CD14-positive monocyte (primary cell): ENCODE data around the gene MTMR3. TPM values are rescaled to one million over a fixed set of nuclear protein-coding genes. Genes with fewer than 3 reads are reported as not detected.
A peak's percentile ranks its signal among the peaks of the same experiment; 100 is the strongest.

Experiments
- DNase-seq, 3 donors: peaks; one replicate each; pipeline ENCODE4 v3.0.0-alpha.2; 2011 to 2022
- H2AFZ ChIP-seq: 2 replicates; pipeline ENCODE4 v1.6.0; 2012; ENCODE audit warnings: mild to moderate bottlenecking, low read depth, low read length, inconsistent platforms; ENCODE audit not compliant: insufficient read depth, poor library complexity, severe bottlenecking
- H3K27ac ChIP-seq, 2 donors: 1 replicate in 1 of 2; 2 replicates in 1 of 2; pipeline ENCODE4 v1.5.1; 2012 to 2013; ENCODE audit warnings: low read length in 2 of 2, control low read depth in 1 of 2, inconsistent platforms in 1 of 2, low read depth in 1 of 2, mild to moderate bottlenecking in 1 of 2
- H3K27me3 ChIP-seq, 2 donors: one replicate each; pipeline versions ENCODE4 v1.6.0 to v1.6.1; 2011 to 2013; ENCODE audit warnings: low read length in 2 of 2; ENCODE audit not compliant: control insufficient read depth in 2 of 2, insufficient read depth in 2 of 2
- H3K36me3 ChIP-seq, 2 donors: replicated peaks in 1 of 2; 1 replicate in 1 of 2; 2 replicates in 1 of 2; pipeline versions ENCODE4 v1.5.1 to v1.6.1; 2012 to 2013; ENCODE audit warnings: low read length in 2 of 2, control low read depth in 1 of 2, inconsistent platforms in 1 of 2, mild to moderate bottlenecking in 1 of 2; ENCODE audit not compliant: insufficient read depth in 2 of 2, control insufficient read depth in 1 of 2
- H3K4me1 ChIP-seq, 2 donors: 1 replicate in 1 of 2; 2 replicates in 1 of 2; pipeline versions ENCODE4 v1.5.1 to v1.6.1; 2012 to 2013; ENCODE audit warnings: low read length in 2 of 2, control low read depth in 1 of 2, inconsistent platforms in 1 of 2, mild to moderate bottlenecking in 1 of 2, moderate library complexity in 1 of 2; ENCODE audit not compliant: insufficient read depth in 2 of 2, control insufficient read depth in 1 of 2
- H3K4me2 ChIP-seq: replicated peaks from 2 replicates; pipeline ENCODE3; 2012; ENCODE audit warnings: low read length, moderate library complexity, mild to moderate bottlenecking; ENCODE audit not compliant: poor library complexity, severe bottlenecking; ENCODE audit errors: extremely low read depth
- H3K4me3 ChIP-seq, 3 experiments: fragments of 200-600 bp in 1 of 3; sonication (generic) in 1 of 3; replicated peaks in 1 of 3; 1 replicate in 2 of 3; 2 replicates in 1 of 3; pipeline ENCODE4 v1.5.1; 2011 to 2013; ENCODE audit warnings: low read length in 3 of 3, mild to moderate bottlenecking in 3 of 3, control low read depth in 2 of 3, low read depth in 2 of 3, inconsistent platforms in 1 of 3, moderate library complexity in 1 of 3
- H3K79me2 ChIP-seq: 2 replicates; pipeline ENCODE4 v1.6.0; 2012; ENCODE audit warnings: mild to moderate bottlenecking, control low read depth, inconsistent platforms, low read length, moderate library complexity; ENCODE audit not compliant: insufficient read depth
- H3K9ac ChIP-seq: 2 replicates; pipeline ENCODE4 v1.6.0; 2017; ENCODE audit warnings: low read length, mild to moderate bottlenecking; ENCODE audit not compliant: insufficient read depth, poor library complexity, severe bottlenecking
- H3K9me3 ChIP-seq, 2 donors: replicated peaks in 1 of 2; 1 replicate in 1 of 2; 2 replicates in 1 of 2; pipeline versions ENCODE4 v1.5.1 to v1.6.1; 2012 to 2013; ENCODE audit warnings: low read length in 2 of 2, control low read depth in 1 of 2; ENCODE audit not compliant: control insufficient read depth in 1 of 2, insufficient read depth in 1 of 2
- H4K20me1 ChIP-seq: 2 replicates; pipeline ENCODE4 v1.6.0; 2012; ENCODE audit warnings: mild to moderate bottlenecking, low read length, control low read depth, moderate library complexity; ENCODE audit not compliant: insufficient read depth
- H3K27ac Mint-ChIP-seq, 7 donors: one replicate each; pipeline ENCODE4 v1.8.0; 2020; ENCODE audit warnings: mild to moderate bottlenecking in 7 of 7, mixed read lengths in 7 of 7, moderate library complexity in 6 of 7, inconsistent platforms in 2 of 7
- H3K27me3 Mint-ChIP-seq, 3 donors: one replicate each; pipeline ENCODE4 v1.8.0; 2021 to 2022; ENCODE audit warnings: low read depth in 3 of 3, mild to moderate bottlenecking in 3 of 3, mixed read lengths in 3 of 3, moderate library complexity in 3 of 3, inconsistent platforms in 1 of 3
- H3K36me3 Mint-ChIP-seq, 2 donors: one replicate each; pipeline ENCODE4 v1.8.0; 2020; ENCODE audit warnings: mixed read lengths in 2 of 2, inconsistent platforms in 1 of 2, mild to moderate bottlenecking in 1 of 2
- H3K4me1 Mint-ChIP-seq: one replicate; pipeline ENCODE4 v1.8.0; 2020; ENCODE audit warnings: mild to moderate bottlenecking, mixed read lengths
- H3K4me3 Mint-ChIP-seq, 2 donors: one replicate each; pipeline ENCODE4 v1.8.0; 2020; ENCODE audit warnings: mild to moderate bottlenecking in 2 of 2, mixed read lengths in 2 of 2, moderate library complexity in 1 of 2
- H3K9me3 Mint-ChIP-seq, 7 donors: one replicate each; pipeline ENCODE4 v1.8.0; 2020 to 2022; ENCODE audit warnings: mixed read lengths in 7 of 7, mild to moderate bottlenecking in 6 of 7, moderate library complexity in 6 of 7, inconsistent platforms in 2 of 7
- WGBS: methylation state at CpG from one replicate; pipeline ENCODE4 v1.1.5; 2013; ENCODE audit warnings: missing lambda C conversion rate; ENCODE audit not compliant: insufficient coverage; 5-methylcytosine and 5-hydroxymethylcytosine counted together
- intact Hi-C, 2 donors: fragments of 100-400 bp; cut with micrococcal nuclease; formaldehyde crosslinking; loops; one replicate each; pipeline versions ENCODE4 v1.15.0 to v1.15.1; 2023
- polyA plus RNA-seq, 3 donors: library from polyadenylated mRNA; depleted of rRNA in 1 of 3; unstranded in 2 of 3; stranded (reverse) in 1 of 3; fragments of 300-500 nt in 2 of 3; fragments of >200 nt in 1 of 3; fragmentation: Illumina TruSeq in 2 of 3; gene quantifications; 1 replicate in 2 of 3; 2 replicates in 1 of 3; pipeline ENCODE4 v1.2.3, GENCODE V29; 2012 to 2021
- TF ChIP-seq, protein P1 (sequence below): fragments of 200-600 bp; IDR thresholded peaks from one replicate; pipeline ENCODE4 v1.8.0; 2022; ENCODE audit warnings: antibody characterized with exemption, mild to moderate bottlenecking

The MTMR3 gene
- polyA plus RNA-seq, 3 donors, result 23.4 to 86.1 (median 30.2) TPM

- peaks cover 10 to 14% of the 10 kb centered on the region in 2 donors for H3K4me1 ChIP-seq
- no peaks in the 10 kb centered on the region for H3K9me3 Mint-ChIP-seq
- peaks cover 0 to 4% (median 3%) of the 10 kb centered on the region in 3 donors for H3K27me3 Mint-ChIP-seq
- no peak overlapping the region for H3K9ac ChIP-seq
- no peaks in the 10 kb centered on the region for H3K36me3 Mint-ChIP-seq
- no peak overlapping the region for H2AFZ ChIP-seq
- TF ChIP-seq, protein P1, sequence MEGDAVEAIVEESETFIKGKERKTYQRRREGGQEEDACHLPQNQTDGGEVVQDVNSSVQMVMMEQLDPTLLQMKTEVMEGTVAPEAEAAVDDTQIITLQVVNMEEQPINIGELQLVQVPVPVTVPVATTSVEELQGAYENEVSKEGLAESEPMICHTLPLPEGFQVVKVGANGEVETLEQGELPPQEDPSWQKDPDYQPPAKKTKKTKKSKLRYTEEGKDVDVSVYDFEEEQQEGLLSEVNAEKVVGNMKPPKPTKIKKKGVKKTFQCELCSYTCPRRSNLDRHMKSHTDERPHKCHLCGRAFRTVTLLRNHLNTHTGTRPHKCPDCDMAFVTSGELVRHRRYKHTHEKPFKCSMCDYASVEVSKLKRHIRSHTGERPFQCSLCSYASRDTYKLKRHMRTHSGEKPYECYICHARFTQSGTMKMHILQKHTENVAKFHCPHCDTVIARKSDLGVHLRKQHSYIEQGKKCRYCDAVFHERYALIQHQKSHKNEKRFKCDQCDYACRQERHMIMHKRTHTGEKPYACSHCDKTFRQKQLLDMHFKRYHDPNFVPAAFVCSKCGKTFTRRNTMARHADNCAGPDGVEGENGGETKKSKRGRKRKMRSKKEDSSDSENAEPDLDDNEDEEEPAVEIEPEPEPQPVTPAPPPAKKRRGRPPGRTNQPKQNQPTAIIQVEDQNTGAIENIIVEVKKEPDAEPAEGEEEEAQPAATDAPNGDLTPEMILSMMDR, result no peak
- H3K9me3 ChIP-seq, result no peaks in the 10 kb centered on the region
- H3K27ac ChIP-seq, result no peak overlapping the region
- H3K27ac Mint-ChIP-seq, result peak overlapping the region in 1 of 7 donors; percentile 44
- H3K4me3 Mint-ChIP-seq, result no peak overlapping the region
- no peaks in the 10 kb centered on the region for H3K79me2 ChIP-seq
- H3K4me1 Mint-ChIP-seq, result peaks cover 16% of the 10 kb centered on the region
- H3K27me3 ChIP-seq, result no peaks in the 10 kb centered on the region
- no peaks in the 10 kb centered on the region for H4K20me1 ChIP-seq
- DNase-seq, result peak in 1 of 3 donors; percentile 34
- no peaks in the 10 kb centered on the region for H3K36me3 ChIP-seq
- intact Hi-C loops, result no loop called here
- H3K4me3 ChIP-seq, result no peak overlapping the region
- no peak overlapping the region for H3K4me2 ChIP-seq
Measured at GRCh38 chr22:29867260-29867659, 15.7 kb upstream of the MTMR3 start.

GRCh38 chr22:29867851-29868250 lies 15.1 kb upstream of the MTMR3 start:
- H2AFZ ChIP-seq, result no peak overlapping the region
- H3K9me3 ChIP-seq, result no peaks in the 10 kb centered on the region
- no peak overlapping the region for H3K4me3 ChIP-seq
- peaks cover 0 to 4% (median 3%) of the 10 kb centered on the region in 3 donors for H3K27me3 Mint-ChIP-seq
- no peaks in the 10 kb centered on the region for H4K20me1 ChIP-seq
- peaks cover 21% of the 10 kb centered on the region for H3K4me1 Mint-ChIP-seq
- TF ChIP-seq, protein P1, result no peak
- H3K9me3 Mint-ChIP-seq, result peaks cover 0 to 2% (median 0%) of the 10 kb centered on the region in 7 donors
- no peaks in the 10 kb centered on the region for H3K27me3 ChIP-seq
- H3K4me3 Mint-ChIP-seq, result no peak overlapping the region
- no peak overlapping the region for H3K4me2 ChIP-seq
- no peaks in the 10 kb centered on the region for H3K36me3 Mint-ChIP-seq
- no peaks in the 10 kb centered on the region for H3K79me2 ChIP-seq
- H3K27ac ChIP-seq, result no peak overlapping the region
- no peak overlapping the region for H3K9ac ChIP-seq
- intact Hi-C loops, result no loop called here
- no peak for DNase-seq
- no peak overlapping the region for H3K27ac Mint-ChIP-seq
- H3K4me1 ChIP-seq, result peaks cover 16 to 20% of the 10 kb centered on the region in 2 donors
- WGBS, result 100% methylated on average over 1 of the region's 3 CpGs
- H3K36me3 ChIP-seq, result no peaks in the 10 kb centered on the region
